Measurements from ENCODE around the gene STIP1.

DNA sequence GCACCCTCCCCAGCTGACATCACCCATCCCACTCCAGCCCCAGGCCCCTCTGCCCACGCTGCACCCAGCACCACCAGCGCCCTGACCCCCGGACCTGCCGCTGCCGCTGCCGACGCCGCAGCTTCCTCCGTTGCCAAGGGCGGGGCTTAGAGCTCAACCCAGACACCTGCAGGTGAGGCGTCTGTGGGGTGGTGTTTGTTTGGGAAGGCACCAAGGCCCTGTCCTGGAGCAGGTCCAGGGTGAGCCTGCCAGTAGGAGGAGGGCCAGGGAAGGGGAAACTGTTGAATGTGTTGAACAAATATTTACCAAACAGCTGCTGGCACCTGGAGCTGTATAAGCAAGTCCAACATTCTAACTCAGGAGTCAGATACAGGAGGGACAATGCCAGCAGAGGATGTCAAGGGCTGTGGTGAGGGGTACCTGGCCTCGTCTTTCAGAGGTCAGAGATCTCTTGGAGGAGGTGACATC lies 51.5 kb downstream of the STIP1 start:
- TF ChIP-seq, protein P1, sequence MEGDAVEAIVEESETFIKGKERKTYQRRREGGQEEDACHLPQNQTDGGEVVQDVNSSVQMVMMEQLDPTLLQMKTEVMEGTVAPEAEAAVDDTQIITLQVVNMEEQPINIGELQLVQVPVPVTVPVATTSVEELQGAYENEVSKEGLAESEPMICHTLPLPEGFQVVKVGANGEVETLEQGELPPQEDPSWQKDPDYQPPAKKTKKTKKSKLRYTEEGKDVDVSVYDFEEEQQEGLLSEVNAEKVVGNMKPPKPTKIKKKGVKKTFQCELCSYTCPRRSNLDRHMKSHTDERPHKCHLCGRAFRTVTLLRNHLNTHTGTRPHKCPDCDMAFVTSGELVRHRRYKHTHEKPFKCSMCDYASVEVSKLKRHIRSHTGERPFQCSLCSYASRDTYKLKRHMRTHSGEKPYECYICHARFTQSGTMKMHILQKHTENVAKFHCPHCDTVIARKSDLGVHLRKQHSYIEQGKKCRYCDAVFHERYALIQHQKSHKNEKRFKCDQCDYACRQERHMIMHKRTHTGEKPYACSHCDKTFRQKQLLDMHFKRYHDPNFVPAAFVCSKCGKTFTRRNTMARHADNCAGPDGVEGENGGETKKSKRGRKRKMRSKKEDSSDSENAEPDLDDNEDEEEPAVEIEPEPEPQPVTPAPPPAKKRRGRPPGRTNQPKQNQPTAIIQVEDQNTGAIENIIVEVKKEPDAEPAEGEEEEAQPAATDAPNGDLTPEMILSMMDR (IDR thresholded peaks at IDR 0.05; ENCODE audit: control extremely low read depth in 1 of 3, insufficient read depth in 1 of 3, low read depth in 1 of 3, low read length in 3 of 3) = no peak
- TF ChIP-seq EZH2 (IDR thresholded peaks at IDR 0.05; ENCODE audit: low read depth, low read length, severe bottlenecking) (no peak), POLR2A (IDR thresholded peaks at IDR 0.05; ENCODE audit: control extremely low read depth in 1 of 2, low read depth in 2 of 2, low read length in 2 of 2) (no peak), MAFK (IDR thresholded peaks at IDR 0.05; ENCODE audit: low read depth, low read length) (no peak), POU5F1 (IDR thresholded peaks at IDR 0.05; ENCODE audit: low read depth, low read length) (no peak), HDAC2 (IDR thresholded peaks at IDR 0.05; ENCODE audit: borderline replicate concordance in 1 of 2, low read depth in 2 of 2, low read length in 2 of 2) (no peak), TEAD4 (IDR thresholded peaks at IDR 0.05; ENCODE audit: low read depth, low read length) (no peak), TCF12 (IDR thresholded peaks at IDR 0.05; ENCODE audit: low read depth, low read length) (no peak), KDM1A (IDR thresholded peaks at IDR 0.05; ENCODE audit: borderline replicate concordance, low read length) (no peak), SIX5 (IDR thresholded peaks at IDR 0.05; ENCODE audit: low read depth, low read length) (no peak), JUND (IDR thresholded peaks at IDR 0.05; ENCODE audit: low read length) (no peak), SRF (IDR thresholded peaks at IDR 0.05; ENCODE audit: low read depth, low read length) (no peak)

Data from H1 (cell line).